GM06990 (cell line): ENCODE results near the gene PIGB.
"Not testable (repeated sequence)": the region's sequence is repeated elsewhere in the genome, so short reads cannot be mapped to it uniquely, and the experiment has no call there.

ENCODE experiments used
- DNase-seq: peaks from one replicate; pipeline ENCODE4 v3.0.0-alpha.2; 2011; ENCODE audit not compliant: insufficient read length; ENCODE audit errors: extremely low read depth
- H3K27me3 ChIP-seq: replicated peaks from 2 replicates; pipeline ENCODE4 v1.6.0; 2011; ENCODE audit warnings: low read length; ENCODE audit not compliant: control insufficient read depth, insufficient read depth
- H3K36me3 ChIP-seq: 2 replicates; pipeline ENCODE4 v1.5.1; 2011; ENCODE audit warnings: low read length; ENCODE audit not compliant: control insufficient read depth, insufficient read depth
- H3K4me3 ChIP-seq: replicated peaks from 2 replicates; pipeline ENCODE4 v1.5.1; 2011; ENCODE audit warnings: low read depth, mild to moderate bottlenecking, control low read depth, low read length
- CTCF ChIP-seq: IDR thresholded peaks from 2 replicates; pipeline ENCODE4 v1.5.1; 2011; ENCODE audit warnings: low read length, control low read depth, mild to moderate bottlenecking, inconsistent platforms; ENCODE audit not compliant: insufficient read depth, poor library complexity, severe bottlenecking

PIGB gene

GRCh38 chr15:55279100-55279745 lies 39.8 kb upstream of the PIGB start:
- H3K36me3 ChIP-seq: no peaks in the 10 kb centered on the region
- no peaks in the 10 kb centered on the region for H3K27me3 ChIP-seq
- H3K4me3 ChIP-seq: no peak overlapping the region
- DNase-seq: no peak
- TF ChIP-seq CTCF: no peak

- H3K4me3 ChIP-seq: no peak overlapping the region
- no peaks in the 10 kb centered on the region for H3K36me3 ChIP-seq
- no peak for TF ChIP-seq CTCF
- peak; percentile 78 for DNase-seq
- H3K27me3 ChIP-seq: no peaks in the 10 kb centered on the region
Measured at GRCh38 chr15:55279746-55280351, 39.2 kb upstream of the PIGB start.

- not testable (repeated sequence) for H3K4me3 ChIP-seq, DNase-seq, H3K27me3 ChIP-seq, H3K36me3 ChIP-seq
Measured at GRCh38 chr15:55280589-55280988, 38.4 kb upstream of the PIGB start.

GRCh38 chr15:55281517-55282228 lies 37.3 kb upstream of the PIGB start:
- Histone ChIP-seq H3K36me3 (no peaks in the 10 kb centered on the region), H3K4me3 (no peak overlapping the region), H3K27me3 (no peaks in the 10 kb centered on the region)
- no peak for DNase-seq
- no peak for TF ChIP-seq CTCF

- no peaks in the 10 kb centered on the region for H3K36me3 ChIP-seq
- no peaks in the 10 kb centered on the region for H3K27me3 ChIP-seq
- no peak for TF ChIP-seq CTCF
- no peak for DNase-seq
- H3K4me3 ChIP-seq: no peak overlapping the region
Measured at GRCh38 chr15:55282284-55282833, 36.7 kb upstream of the PIGB start.

- Histone ChIP-seq H3K27me3 (no peaks in the 10 kb centered on the region), H3K36me3 (no peaks in the 10 kb centered on the region), H3K4me3 (no peak overlapping the region)
- no peak for TF ChIP-seq CTCF
- DNase-seq: no peak
Measured at GRCh38 chr15:55283379-55284147, 35.5 kb upstream of the PIGB start.
